Measurements from ENCODE around the gene ING5.

Gene ING5

DNA sequence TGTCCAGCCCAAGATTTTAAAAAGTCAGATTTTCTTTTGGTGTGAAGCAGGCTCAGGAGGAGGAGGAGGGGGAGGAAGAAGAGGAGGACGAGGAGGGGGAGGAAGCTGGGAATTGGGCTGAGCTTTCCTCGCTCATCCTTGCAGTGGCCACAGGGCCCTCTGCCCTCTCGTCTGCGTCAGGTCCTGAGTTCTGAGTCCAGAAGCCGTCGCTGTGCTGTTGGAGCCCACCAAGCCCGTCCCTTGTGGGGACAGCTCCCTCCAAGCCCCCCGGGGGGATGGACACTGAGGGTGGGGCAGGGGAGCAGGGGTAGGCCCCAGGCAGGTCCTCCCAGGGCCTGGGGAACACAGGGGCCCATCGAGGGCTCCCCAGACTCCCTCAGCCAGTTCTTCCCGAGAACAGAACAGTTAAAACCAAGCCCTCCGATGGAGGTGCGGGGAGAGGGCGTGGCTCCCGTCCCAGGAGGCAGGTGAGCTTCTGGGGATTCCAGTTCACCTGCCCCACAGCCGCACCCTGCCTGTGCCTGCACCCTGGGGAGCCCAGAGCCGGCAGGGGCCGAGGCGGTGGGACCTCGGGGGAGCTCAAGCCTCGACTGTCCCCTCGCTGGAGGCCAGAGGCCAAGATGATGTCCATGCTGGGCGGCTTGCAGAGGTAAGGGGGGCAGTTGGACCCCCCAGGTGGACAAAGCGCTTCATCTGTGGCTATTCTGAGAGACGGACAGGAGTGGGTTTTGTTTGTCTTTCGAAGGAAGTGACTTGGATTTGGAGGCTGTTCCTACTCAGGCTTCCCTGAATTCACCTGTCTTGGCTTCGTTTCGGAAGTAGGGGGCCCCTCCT, 74.7 kb downstream of the ING5 start, which contains the start of gene GAL3ST2:
Gene GAL3ST2 (plus strand): TSS at position 487 of the 834 bp plus-strand sequence. CDS start 134 bp downstream, at position 621.
- POLR2A ChIA-PET: interaction anchor here (0.5 kb wide), 1 partner anchor 414 kb away, joined by 3 read pairs; no protein-coding TSS in a partner anchor
- CTCF ChIA-PET: no interaction called here
- TF ChIP-seq, protein P1, sequence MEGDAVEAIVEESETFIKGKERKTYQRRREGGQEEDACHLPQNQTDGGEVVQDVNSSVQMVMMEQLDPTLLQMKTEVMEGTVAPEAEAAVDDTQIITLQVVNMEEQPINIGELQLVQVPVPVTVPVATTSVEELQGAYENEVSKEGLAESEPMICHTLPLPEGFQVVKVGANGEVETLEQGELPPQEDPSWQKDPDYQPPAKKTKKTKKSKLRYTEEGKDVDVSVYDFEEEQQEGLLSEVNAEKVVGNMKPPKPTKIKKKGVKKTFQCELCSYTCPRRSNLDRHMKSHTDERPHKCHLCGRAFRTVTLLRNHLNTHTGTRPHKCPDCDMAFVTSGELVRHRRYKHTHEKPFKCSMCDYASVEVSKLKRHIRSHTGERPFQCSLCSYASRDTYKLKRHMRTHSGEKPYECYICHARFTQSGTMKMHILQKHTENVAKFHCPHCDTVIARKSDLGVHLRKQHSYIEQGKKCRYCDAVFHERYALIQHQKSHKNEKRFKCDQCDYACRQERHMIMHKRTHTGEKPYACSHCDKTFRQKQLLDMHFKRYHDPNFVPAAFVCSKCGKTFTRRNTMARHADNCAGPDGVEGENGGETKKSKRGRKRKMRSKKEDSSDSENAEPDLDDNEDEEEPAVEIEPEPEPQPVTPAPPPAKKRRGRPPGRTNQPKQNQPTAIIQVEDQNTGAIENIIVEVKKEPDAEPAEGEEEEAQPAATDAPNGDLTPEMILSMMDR (IDR thresholded peaks at IDR 0.05; ENCODE audit: control extremely low read depth, extremely low read depth, low read depth, missing control alignments): no peak
- no peak for DNase-seq (ENCODE audit: extremely low spot score)

DNA sequence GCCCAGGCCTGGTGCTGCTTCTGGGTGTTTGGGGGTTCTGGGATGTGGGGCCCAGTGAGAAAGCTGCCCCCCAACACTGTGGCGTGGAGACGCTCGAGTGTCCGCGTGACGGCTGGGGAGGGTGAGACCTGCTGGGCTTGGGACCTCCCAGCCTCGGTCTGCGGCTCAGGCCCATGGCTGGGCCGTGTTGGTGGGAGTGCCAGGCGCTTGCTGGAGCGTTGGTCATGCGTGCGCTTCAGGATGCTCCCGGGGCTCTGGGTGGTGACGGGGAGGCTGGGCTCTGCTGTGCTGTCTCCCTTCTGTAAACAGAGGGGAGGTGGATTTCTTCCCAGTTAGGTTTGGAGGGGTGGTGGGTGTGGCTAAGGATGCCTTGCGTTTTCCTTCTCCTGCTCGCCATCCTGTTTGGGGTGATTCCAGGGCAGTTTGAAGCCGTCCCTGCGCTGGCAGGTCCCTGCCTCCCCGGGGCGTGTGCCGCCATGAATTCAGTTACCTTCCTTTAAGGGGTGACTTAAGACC, 75.4 kb downstream of the ING5 start:
- no peak for DNase-seq (ENCODE audit: extremely low spot score)
- POLR2A ChIA-PET: no interaction called here
- CTCF ChIA-PET: interaction anchor here (1.4 kb wide), 1 partner anchor 36 kb away, joined by 4 read pairs; no protein-coding TSS in a partner anchor
- TF ChIP-seq, protein P1 (IDR thresholded peaks at IDR 0.05; ENCODE audit: control extremely low read depth, extremely low read depth, low read depth, missing control alignments): no peak

DNA sequence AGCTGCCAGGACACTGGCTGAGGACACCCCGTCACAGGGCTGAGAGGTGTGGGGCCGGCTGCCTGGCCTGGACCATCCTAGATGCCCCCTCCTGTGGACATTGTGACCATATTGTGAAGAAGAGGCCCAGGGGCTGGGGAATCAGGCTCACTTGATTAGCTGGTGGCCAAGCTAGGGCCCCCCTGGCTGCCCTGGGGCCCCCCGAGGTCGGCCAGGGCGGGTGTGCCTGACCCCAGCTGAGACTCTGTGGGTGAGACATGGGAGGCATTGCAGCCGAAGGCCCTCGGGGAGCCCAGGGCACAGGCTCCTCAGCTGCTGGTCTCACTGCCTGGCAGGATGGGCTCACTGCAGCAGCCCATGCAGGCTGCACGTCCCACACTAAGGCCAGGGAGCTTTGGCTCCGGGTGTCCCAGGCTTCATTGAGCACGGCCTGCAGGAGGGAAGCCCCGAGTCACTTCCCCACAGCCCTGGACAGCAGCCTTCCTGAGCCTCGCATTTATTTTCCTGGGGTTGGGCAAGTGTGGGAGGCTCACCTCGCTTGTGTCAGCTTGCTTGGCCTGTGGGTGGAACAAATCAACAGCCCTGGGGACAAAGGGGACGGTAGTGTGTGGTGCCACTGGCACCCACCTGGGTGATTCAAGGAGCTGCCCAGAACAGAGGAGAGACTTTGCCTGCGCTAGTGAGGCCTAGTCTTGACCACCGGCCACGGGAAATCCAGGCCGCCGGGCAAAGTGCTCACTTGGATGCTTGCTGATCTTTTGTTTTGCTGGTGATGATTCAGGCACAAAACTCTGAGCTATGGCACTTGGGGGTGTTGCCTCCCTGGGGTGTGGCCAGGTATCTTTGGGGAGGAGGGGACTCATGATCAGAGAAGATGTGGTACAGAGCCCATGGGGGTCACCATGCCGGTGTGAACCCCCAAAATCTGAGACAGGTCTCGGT, 76.1 kb downstream of the ING5 start:
- POLR2A ChIA-PET: no interaction called here
- TF ChIP-seq, protein P1 (IDR thresholded peaks at IDR 0.05; ENCODE audit: control extremely low read depth, extremely low read depth, low read depth, missing control alignments): no peak
- no peak for DNase-seq (ENCODE audit: extremely low spot score)

More for the DNA sequence above, 76.1 kb downstream of the ING5 start:
- CTCF ChIA-PET: interaction anchor here (0.8 to 1.4 kb wide), 3 partner anchors 10 to 36 kb away, joined by 3 to 4 read pairs (median 4); no protein-coding TSS in a partner anchor

All from GM10248 (cell line).